ENCODE data around the gene AKAP6. TPM values are rescaled to one million over a fixed set of nuclear protein-coding genes. Genes with fewer than 3 reads are reported as not detected.

AKAP6 gene
- total RNA-seq, 1 experiment from 2014 or later = 1.9 TPM

DNA sequence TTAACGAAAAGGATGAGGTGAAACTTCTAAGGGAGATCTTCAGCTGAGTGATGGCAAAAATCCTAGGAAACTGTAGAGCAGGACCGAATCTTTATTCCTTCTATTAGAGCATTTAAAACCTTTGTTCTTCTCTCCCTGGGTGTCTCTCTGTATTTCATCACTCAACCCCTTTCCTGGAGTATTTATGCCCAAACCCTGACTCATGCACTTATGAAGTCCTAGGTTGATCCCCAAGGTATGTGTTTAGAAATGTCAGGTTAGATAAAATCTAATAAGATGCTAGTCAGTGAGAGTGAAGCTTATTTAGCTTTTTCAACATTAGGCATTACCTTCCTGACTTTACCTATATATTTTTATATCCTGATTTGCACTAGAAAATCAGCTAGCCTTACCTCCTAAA lies 369.7 kb downstream of the AKAP6 start:
- CTCF ChIA-PET = no interaction called here
- Histone ChIP-seq H3K4me2 (ENCODE audit: low read length) (no peak overlapping the region), H2AFZ (ENCODE audit: low read depth, low read length, poor library complexity, severe bottlenecking) (no peak overlapping the region), H3K36me3 (ENCODE audit: control insufficient read depth in 1 of 2, insufficient read depth in 2 of 2, low read length in 2 of 2) (no peaks in the 10 kb centered on the region), H3K9me3 (ENCODE audit: control insufficient read depth in 1 of 2, insufficient read depth in 1 of 2, low read depth in 1 of 2, low read length in 2 of 2) (no peaks in the 10 kb centered on the region), H3K9ac (ENCODE audit: low read length) (no peak overlapping the region), H3K79me2 (ENCODE audit: insufficient read depth, low read length) (no peaks in the 10 kb centered on the region), H3K27ac (ENCODE audit: low read depth, low read length) (no peak overlapping the region), H3K4me1 (ENCODE audit: control insufficient read depth in 1 of 2, insufficient read depth in 2 of 2, low read length in 2 of 2) (no peaks in the 10 kb centered on the region), H3K9me2 (ENCODE audit: insufficient read depth) (no peaks in the 10 kb centered on the region), H3K27me3 (ENCODE audit: insufficient read depth, low read length) (peaks cover 10% of the 10 kb centered on the region; the same call in 1 of the 2 replicates), H3K4me3 (replicated peaks in 1 of 2; ENCODE audit: low read depth in 1 of 2, low read length in 2 of 2) (no peak overlapping the region), H4K20me1 (ENCODE audit: insufficient read depth) (no peaks in the 10 kb centered on the region)
- intact Hi-C loops (cut with micrococcal nuclease) = no loop called here
- TF ChIP-seq EZH2phosphoT487 (IDR thresholded peaks at IDR 0.05; ENCODE audit: borderline replicate concordance) (no peak), ZNF274 (IDR thresholded peaks at IDR 0.05; ENCODE audit: low read depth, low read length) (no peak)
- ATAC-seq (no peak), DNase-seq (ENCODE audit: low read depth, low spot score) (no peak)
- no TSS peak for BruUV-seq (replicated peaks)
- RAD21 ChIA-PET (ENCODE audit: low non-redundant PET in 1 of 2, low total read pairs in 2 of 2, uncharacterized antibody in 2 of 2, unreplicated experiment in 2 of 2) = no interaction called here
- POLR2A ChIA-PET = no interaction called here

DNA sequence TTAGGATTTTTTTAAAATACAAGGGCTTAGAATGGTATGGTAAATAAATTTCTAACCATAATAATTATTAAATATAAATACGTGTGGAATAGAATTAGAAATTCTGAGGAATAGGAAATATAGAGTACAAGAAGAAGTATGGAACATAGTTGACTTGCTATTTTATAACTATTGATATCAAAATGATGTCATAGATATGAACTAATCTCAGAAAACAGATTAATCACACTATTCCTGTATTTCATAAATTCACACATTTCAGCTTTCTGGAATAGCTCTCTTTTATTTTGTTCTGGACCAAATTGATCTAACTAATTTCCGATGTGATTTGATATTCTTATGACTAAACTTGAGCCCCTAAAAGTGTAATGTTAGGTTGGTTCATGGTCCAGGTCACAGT lies 372.4 kb downstream of the AKAP6 start:
- no peaks in the 10 kb centered on the region for H3K79me2 ChIP-seq (ENCODE audit: insufficient read depth, low read length)
- no peak overlapping the region for H3K9ac ChIP-seq (ENCODE audit: low read length)
- H3K4me1 ChIP-seq (ENCODE audit: control insufficient read depth in 1 of 2, insufficient read depth in 2 of 2, low read length in 2 of 2) = no peaks in the 10 kb centered on the region
- TF ChIP-seq ZNF274 (IDR thresholded peaks at IDR 0.05; ENCODE audit: low read depth, low read length) (no peak), RAD21 (IDR thresholded peaks at IDR 0.05; ENCODE audit: low read depth) (no peak), CBX3 (IDR thresholded peaks at IDR 0.05; ENCODE audit: low read depth) (no peak), SIN3A (IDR thresholded peaks at IDR 0.05; ENCODE audit: low read depth) (no peak)
- TF ChIP-seq, protein P1, sequence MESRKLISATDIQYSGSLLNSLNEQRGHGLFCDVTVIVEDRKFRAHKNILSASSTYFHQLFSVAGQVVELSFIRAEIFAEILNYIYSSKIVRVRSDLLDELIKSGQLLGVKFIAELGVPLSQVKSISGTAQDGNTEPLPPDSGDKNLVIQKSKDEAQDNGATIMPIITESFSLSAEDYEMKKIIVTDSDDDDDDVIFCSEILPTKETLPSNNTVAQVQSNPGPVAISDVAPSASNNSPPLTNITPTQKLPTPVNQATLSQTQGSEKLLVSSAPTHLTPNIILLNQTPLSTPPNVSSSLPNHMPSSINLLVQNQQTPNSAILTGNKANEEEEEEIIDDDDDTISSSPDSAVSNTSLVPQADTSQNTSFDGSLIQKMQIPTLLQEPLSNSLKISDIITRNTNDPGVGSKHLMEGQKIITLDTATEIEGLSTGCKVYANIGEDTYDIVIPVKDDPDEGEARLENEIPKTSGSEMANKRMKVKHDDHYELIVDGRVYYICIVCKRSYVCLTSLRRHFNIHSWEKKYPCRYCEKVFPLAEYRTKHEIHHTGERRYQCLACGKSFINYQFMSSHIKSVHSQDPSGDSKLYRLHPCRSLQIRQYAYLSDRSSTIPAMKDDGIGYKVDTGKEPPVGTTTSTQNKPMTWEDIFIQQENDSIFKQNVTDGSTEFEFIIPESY (IDR thresholded peaks at IDR 0.05; ENCODE audit: extremely low read depth, insufficient replicate concordance, low read length) = no peak
- ATAC-seq = no peak
- no peaks in the 10 kb centered on the region for H4K20me1 ChIP-seq (ENCODE audit: insufficient read depth)
- intact Hi-C loops (cut with micrococcal nuclease) = no loop called here
- H2AFZ ChIP-seq (ENCODE audit: low read depth, low read length, poor library complexity, severe bottlenecking) = no peak overlapping the region
- H3K27ac ChIP-seq (ENCODE audit: low read depth, low read length) = no peak overlapping the region
- H3K4me2 ChIP-seq (ENCODE audit: low read length) = no peak overlapping the region
- no TSS peak for BruUV-seq (replicated peaks)
- no peaks in the 10 kb centered on the region for H3K9me3 ChIP-seq (ENCODE audit: control insufficient read depth in 1 of 2, insufficient read depth in 1 of 2, low read depth in 1 of 2, low read length in 2 of 2)
- H3K4me3 ChIP-seq (replicated peaks in 1 of 2; ENCODE audit: low read depth in 1 of 2, low read length in 2 of 2) = no peak overlapping the region
- CTCF ChIA-PET = no interaction called here
- no peaks in the 10 kb centered on the region for H3K36me3 ChIP-seq (ENCODE audit: control insufficient read depth in 1 of 2, insufficient read depth in 2 of 2, low read length in 2 of 2)
- RAD21 ChIA-PET (ENCODE audit: low non-redundant PET in 1 of 2, low total read pairs in 2 of 2, uncharacterized antibody in 2 of 2, unreplicated experiment in 2 of 2) = no interaction called here
- no peak for DNase-seq (ENCODE audit: low read depth, low spot score)
- H3K9me2 ChIP-seq (ENCODE audit: insufficient read depth) = no peaks in the 10 kb centered on the region
- H3K27me3 ChIP-seq (ENCODE audit: insufficient read depth, low read length) = peaks cover 25% of the 10 kb centered on the region
- POLR2A ChIA-PET = no interaction called here
